ENCODE measurements around the gene MEIS3.
A peak's percentile ranks its signal among the peaks of the same experiment; 100 is the strongest.
"Not testable (repeated sequence)": the region's sequence is repeated elsewhere in the genome, so short reads cannot be mapped to it uniquely, and the experiment has no call there.

Gene MEIS3

GRCh38 chr19:47414469-47414868, 4.9 kb downstream of the MEIS3 start:
- DNase-seq = no peak

DNA sequence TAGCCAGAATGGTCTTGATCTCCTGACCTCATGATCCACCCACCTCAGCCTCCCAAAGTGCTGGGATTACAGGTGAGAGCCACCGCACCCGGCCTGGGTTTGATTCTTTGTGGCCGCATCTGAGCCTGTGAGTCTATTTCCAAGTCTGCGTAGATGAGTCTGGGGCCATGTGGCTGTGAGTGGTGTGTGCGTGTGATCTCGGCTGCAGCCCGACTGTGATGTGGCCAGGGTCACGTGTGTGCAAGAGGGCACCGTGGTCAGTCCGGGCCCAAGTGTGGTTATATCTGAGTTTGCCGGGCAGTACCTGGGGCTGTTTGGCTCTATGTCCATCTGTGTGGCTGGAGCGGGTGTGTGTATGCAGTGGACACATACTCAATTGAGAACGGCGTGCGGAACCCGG, 5.4 kb downstream of the MEIS3 start:
- no peak for DNase-seq

DNA sequence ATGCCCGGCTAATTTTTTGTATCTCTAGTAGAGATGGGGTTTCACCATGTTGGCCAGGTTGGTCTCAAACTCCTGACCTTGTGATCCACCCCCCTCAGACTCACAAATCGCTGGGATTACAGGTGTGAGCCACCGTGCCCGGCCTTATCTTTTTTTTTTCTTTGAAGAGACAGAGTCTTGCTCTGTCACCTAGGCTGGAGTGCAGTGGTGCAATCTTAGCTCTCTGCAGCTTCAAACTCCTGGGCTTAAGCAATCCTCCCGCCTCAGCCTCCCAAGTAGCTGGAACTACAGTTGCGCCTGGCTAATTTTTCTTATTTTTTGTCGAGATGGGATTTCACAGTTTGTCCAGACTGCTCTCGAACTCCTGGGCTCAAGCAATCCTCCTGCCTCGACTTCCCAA, 7.6 kb downstream of the MEIS3 start:
- DNase-seq = not testable (repeated sequence)

DNA sequence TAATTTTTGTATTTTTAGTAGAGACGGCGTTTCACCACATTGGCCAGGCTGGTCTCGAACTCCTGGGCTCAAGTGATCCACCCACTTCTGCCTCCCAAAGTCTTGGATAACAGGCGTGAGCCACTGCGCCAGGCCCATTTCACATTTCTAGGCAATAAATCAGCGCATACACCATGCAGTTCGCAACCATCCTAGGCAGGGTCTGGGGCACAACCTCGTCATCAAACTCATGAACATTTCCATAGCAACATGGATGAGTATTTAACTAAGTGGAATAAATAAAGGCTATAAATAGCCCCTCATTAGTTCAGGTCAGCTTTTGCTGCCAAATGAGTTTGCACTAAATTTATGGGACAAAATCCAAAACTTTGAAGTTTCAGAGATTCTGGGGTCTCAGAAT, 8.2 kb downstream of the MEIS3 start:
- no peak for DNase-seq

GRCh38 chr19:47408156-47408938, 11.0 kb downstream of the MEIS3 start:
- DNase-seq = no peak

- DNase-seq = no peak
These were observed 11.9 kb downstream of the MEIS3 start for GRCh38 chr19:47407417-47407774.

DNA sequence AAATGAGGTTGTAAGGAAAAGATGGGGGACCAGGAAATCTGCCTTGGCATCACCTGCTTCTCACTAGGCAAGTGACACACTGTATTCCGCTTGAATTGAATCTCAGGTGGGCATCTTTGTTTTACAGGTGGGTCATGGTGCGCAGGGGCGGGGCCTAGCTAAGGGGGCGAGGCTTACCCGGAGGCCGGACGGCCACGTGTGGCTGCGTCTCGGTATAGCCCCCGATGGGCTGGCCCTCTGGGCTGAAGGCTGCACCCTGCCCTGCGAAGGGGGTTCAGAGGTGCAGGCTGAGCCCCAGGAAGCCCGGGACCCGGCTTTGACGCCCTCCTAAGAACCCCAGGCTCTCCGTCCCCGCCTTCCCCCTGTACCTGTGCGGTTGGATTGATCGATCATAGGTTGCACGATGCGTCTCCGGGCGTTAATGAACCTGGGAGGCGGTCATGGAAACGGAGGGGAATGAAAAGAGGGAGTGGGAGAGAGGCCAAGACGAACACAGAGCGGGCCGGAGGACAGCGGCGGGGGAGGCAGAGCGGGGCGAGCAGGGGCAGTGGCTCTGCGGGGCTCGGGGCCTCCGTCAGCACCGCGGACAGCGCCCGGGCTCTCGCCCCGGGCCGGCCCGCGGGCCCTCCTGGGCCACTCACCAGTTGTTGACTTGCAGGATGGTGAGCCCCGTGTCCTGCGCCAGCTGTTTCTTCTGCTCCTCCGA, 12.5 kb downstream of the MEIS3 start:
- no peak for DNase-seq

GRCh38 chr19:47405854-47406417, 13.4 kb downstream of the MEIS3 start:
- DNase-seq = no peak

DNA sequence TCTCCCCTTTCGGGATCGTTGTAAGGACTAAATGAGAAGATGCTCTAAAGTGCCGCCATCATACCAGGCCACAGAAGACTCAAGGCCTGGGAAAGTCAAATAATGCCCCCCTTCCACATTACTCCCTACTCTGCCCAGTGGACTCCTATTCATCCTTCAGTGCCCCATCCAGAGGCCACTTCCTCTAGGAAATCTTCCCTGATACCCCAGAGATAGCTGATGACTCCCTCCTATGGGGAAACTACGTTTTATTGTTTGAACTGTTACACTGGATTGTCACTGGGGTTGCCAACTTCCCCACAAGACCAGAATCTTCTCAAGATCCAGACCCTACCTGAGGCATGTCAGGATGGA, 14.2 kb downstream of the MEIS3 start:
- no peak for DNase-seq

DNA sequence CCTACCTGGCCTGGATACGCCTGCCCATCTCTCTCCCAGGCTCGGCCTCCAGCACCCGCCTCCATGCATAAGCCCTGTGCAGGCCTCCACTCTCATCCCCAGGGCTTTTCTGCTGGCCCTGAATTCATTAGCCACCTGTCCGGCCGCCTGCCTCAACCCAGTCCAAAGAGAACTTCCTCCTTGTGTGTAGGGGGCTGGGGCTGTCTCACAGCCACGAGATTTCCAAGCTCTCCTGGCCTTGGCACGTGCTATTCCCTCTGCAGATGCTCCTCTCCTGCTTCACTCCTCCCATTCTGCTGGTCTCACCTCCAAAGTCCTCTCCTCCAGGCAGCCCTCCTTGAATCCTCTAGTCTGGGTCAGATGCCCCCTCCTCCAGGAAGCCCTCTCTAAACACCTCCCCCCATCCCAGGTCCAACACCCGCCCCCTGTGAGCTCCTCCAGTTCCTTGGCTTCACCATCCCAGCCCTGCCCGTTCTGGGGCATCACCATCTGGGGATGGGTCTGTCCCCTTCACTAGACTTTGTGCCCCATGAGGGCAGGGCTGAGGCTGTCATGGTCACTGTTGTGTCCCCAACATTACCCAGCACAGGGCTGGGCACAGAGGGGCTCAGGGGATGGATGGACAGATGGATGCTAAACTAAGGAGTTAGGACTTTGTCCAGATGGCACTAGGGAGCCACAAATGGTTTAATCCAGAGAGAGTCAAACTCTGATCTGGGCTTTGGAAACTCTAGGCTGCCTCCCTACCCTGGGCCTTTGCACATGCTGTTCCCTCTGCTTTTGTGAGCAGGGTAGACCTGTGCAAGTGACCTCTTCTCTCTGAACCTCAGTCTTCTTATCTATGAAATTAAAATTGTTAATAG, 14.8 kb downstream of the MEIS3 start:
- DNase-seq = no peak

- DNase-seq = no peak
These were observed 16.8 kb downstream of the MEIS3 start for GRCh38 chr19:47402504-47402903.

- DNase-seq = no peak
These were observed 20.4 kb downstream of the MEIS3 start for GRCh38 chr19:47398707-47399597.

DNA sequence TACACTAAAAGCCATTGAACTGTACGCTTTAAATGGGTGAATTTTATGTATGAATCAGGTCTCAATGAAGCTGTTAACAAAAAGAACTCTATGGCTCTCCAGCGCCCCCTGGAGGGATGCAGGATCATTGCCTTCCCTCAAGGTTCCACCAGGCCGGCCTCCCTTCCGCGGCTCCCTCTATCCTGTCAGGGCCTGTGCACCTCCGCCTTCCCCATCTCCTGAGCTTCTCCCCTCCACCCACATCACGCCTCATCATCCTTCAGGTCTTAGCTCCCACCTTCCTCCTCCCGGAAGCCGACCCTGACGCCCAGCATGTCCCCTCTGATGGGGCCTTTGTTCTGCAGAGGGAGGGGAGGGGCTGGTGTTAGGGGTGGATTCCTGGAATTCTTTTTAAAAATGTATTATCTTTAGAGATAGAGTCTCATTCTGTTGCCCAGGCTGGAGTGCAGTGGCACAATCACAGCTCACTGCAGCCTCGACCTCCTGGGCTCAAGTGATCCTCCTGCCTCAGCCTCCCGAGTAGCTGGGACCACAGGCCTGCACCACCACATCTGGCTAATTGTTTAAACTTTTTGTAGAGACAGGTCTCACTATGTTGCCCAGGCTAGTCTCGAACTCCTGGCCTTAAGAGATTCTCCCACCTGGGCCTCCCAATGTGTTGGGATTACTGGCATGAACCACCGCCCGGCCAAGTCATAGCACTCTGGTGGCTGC, 27.7 kb downstream of the MEIS3 start:
- DNase-seq = peak; percentile 66 to 83

DNA sequence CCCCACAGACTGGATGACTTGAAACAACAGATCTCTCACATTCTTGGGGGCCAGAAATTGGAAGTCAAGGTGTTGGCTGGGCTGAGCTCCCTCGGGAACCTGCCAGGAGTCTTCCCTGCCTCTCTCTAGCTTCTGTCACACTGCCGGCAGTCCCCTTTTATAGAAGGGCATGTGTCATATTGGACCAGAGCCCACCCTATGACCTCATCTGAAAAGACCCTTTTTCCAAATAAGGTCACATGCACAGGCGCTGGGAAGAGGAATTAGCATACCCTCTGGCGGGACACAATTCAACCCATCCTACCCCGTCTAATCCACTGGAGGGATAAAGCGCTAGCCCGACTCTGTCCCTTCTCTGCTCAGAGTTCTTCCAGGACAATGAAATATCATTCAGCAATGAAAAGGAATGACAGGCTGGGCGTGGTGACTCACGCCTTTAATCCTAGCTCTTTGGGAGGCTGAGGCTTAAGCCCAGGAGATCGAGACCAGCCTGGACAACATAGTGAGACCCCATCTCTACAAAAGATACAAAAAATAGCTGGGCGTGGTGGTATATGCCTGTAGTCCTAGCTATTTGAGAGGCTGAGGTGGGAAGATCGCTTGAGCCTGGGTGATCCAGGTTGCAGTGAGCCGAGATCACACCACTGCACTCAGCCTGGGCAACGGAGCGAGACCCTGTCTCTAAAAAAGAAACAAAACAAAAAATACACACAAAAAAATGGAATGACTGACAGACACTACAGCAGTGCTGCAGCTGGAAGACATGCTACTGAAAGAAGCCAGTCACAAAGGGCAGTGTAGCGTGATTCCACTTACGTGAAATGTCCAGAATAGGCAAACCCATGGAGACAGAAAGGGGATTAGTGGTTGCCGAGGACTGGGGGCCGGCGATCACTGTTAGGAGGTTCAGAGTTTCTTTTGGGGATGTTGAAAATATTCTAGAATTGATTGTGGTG, 28.5 kb downstream of the MEIS3 start:
- DNase-seq = no peak

DNA sequence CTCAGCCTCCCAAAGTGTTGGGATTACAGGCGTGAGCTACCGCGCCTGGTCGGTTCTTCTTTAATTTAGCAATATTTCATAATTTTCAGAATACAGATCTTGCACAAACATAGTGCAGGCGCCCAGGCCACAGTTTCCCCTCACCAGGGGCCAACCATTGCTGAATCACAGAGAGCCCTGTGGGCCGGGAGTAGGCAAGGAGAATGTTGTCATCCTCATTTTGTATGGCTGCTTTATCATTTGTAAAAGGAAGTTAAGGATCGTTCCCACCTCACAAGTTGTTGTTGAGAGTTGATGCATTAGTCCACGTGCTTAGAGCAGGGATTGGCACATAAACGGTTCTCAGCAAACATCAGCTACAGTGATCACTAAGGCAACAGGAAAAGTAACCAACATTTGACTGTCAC, 30.2 kb downstream of the MEIS3 start:
- DNase-seq = no peak

DNA sequence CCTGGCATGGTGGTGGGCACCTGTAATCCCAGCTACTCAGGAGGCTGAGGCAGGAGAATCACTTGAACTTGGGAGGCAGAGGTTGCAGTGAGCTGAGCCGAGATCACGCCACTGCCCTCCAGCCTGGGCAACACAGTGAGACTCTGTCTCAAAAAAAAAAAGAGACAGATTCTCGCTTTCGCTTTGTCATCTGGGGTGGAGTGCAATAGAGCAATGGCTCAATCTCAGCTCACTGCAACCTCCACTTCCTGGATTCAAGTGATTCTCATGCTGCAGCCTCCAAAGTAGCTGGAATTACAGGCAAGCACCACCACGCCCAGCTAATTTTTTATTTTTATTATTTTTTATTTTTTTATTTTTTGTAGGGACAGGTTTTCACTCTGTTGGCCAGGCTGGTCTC, 30.6 kb downstream of the MEIS3 start:
- DNase-seq = not testable (repeated sequence)

DNA sequence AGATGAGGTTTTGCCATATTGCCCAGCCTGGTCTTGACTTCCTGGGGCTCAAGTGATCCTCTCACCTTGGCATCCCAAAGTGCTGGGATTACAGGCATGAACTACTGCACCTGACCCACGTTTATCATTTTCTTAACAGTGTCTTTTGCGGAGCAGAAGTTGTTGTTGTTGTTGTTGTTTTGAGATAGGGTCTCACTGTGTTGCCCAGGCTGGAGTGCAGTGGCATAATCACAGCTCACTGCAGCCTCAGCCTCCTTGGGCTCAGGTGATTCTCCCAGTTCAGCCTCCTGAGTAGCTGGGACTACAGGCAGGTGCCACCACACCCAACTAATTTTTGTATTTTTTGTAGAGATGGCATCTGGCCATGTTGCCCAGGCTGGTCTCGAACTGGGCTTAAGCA, 31.7 kb downstream of the MEIS3 start:
- not testable (repeated sequence) for DNase-seq

GRCh38 chr19:47386582-47386981, 32.7 kb downstream of the MEIS3 start:
- DNase-seq = not testable (repeated sequence)

- not testable (repeated sequence) for DNase-seq
These were observed 34.8 kb downstream of the MEIS3 start for GRCh38 chr19:47384533-47384932.

- not testable (repeated sequence) for DNase-seq
These were observed 35.4 kb downstream of the MEIS3 start for GRCh38 chr19:47383890-47384289.

Data from stimulated activated CD4-positive, alpha-beta T cell treated with anti-CD3 and anti-CD28 coated beads, Interleukin-4, amount 100 ng/mL, for 4 hours (primary cell).